ENCODE data around the gene CCDC43. TPM values are rescaled to one million over a fixed set of nuclear protein-coding genes. Genes with fewer than 3 reads are reported as not detected.

Gene CCDC43
- total RNA-seq, 1 donor from 2014 or later, result 43.6 TPM

DNA sequence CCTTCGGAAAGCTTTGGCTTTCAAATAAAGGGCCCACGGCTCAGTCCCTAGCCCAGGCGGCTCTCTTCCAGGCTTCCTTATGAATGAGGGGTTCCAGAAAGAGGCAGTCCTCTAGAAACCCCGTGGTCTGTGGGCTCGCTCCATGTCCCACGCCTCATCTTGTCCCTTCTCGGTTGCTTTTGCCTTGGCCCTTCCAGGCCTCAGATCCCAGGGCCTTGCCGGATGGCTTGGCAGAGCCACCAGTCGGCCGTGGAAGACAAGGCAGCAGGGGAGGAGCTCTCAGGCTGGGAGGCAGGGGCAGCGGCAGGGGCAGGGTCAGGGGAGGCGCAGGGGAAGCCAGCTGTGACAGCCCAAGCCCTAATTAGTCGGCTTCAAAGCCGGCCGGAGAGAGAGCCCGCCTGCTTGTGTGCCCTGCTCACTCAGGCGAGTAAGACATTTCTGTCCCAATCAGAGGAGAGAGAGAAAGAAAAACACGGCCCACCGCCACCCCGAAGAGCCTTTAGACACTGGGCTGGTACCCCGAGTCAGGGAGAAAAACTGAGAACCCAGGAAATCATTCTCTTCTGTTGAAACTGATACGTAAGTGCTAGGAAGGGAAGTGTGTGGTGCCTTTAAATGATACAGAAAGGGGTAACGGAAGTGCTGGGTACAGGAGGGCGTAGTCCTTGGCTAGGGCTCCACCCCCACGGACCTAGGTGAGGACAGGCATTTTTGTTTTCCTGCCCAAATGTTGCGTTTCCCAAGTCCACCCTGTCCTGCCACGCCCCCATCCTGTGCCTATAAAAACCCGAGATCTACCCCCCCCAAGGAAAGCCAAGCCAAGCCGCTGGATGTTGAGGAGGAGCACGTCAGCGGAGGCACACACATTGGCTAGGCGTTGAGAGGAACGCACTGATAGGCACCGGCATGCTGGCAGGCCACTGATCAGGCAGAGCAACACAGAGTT lies 61.1 kb downstream of the CCDC43 start:
- DNase-seq (ENCODE audit: low spot score in 2 of 2), result peak in 1 of 2 donors; percentile 41
- FAIRE-seq, result no peak

DNA sequence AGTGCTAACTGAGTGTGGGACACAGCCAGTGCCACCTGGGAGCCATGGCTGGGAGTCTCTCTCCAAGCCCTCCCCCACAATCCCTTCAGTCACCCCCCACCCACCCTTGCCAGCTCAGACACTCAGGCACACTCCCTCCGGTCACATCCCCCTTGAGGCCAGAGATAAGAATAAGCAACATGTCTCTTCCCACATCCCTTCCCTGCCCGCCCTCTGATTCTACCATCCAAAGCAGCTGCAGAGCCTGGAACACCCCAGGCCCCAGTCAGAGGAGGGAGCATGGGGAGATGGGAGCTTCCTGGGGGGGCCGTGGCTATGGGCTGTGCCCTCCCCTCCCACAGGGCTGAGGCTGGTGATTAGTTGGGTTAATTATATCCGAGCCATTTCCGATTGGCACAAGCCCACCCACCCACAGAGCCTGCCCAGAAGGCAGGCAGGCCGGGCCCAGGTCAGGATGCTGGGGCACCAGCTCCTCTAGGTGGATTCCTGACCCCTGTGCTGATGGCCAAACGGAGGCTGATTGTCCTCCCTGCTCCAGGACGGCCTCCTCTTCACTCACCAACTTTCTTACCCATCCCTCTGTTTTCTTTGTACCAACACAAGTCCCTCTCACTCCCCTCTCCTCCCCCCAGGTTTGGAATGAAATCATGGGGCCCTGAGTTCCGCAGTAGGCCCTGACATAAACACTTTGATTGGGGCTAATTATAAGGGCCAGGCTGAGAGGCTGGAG lies 61.9 kb downstream of the CCDC43 start:
- FAIRE-seq (no peak), DNase-seq (ENCODE audit: low spot score in 2 of 2) (no peak)

Small RNA genes lying within 50 kb of the gene (small RNA-seq; reads per million reads assigned to genes)
- gene RN7SL819P (not detected), gene SMCO4P1 (not detected)

Other genes starting within 250 kb of the CCDC43 start
- gene GPATCH8, start 186.4 kb downstream of the CCDC43 start, total RNA-seq, result 21.6 TPM
- 3.7 TPM for gene FZD2, start 132.3 kb downstream of the CCDC43 start, total RNA-seq
- 0.41 TPM for gene MEIOC, start 33.3 kb downstream of the CCDC43 start, total RNA-seq
- 3.3 TPM for gene DBF4B, start 18.9 kb upstream of the CCDC43 start, total RNA-seq
- gene ADAM11, start 69.2 kb upstream of the CCDC43 start, total RNA-seq, result 14.7 TPM
- gene GJC1, start 140.5 kb upstream of the CCDC43 start, total RNA-seq, result 76.2 TPM
- 3.7 TPM for gene HIGD1B, start 158.1 kb upstream of the CCDC43 start, total RNA-seq
- 111 TPM for gene EFTUD2, start 209.7 kb upstream of the CCDC43 start, total RNA-seq
- gene GFAP, start 225.7 kb upstream of the CCDC43 start, total RNA-seq, result 155 TPM